ENCODE measurements around the gene TMEM231. TPM values are rescaled to one million over a fixed set of nuclear protein-coding genes. Genes with fewer than 3 reads are reported as not detected.
"Not testable (repeated sequence)": the region's sequence is repeated elsewhere in the genome, so short reads cannot be mapped to it uniquely, and the experiment has no call there.

The TMEM231 gene
- polyA plus RNA-seq, 1 experiment: 10.6 TPM

- DNase-seq (ENCODE audit: low read depth, low spot score): no peak
- POLR2A ChIA-PET: no interaction called here
- peaks cover 8% of the 10 kb centered on the region for H3K27me3 ChIP-seq (ENCODE audit: control insufficient read depth, insufficient read depth, low read length)
- H3K4me3 ChIP-seq (ENCODE audit: low read depth, low read length): no peak overlapping the region
- CTCF ChIA-PET: interaction anchor here (1.1 to 2.2 kb wide), 2 partner anchors 42 to 93 kb away, joined by 7 to 10 read pairs; no protein-coding TSS in a partner anchor
- TF ChIP-seq, protein P1, sequence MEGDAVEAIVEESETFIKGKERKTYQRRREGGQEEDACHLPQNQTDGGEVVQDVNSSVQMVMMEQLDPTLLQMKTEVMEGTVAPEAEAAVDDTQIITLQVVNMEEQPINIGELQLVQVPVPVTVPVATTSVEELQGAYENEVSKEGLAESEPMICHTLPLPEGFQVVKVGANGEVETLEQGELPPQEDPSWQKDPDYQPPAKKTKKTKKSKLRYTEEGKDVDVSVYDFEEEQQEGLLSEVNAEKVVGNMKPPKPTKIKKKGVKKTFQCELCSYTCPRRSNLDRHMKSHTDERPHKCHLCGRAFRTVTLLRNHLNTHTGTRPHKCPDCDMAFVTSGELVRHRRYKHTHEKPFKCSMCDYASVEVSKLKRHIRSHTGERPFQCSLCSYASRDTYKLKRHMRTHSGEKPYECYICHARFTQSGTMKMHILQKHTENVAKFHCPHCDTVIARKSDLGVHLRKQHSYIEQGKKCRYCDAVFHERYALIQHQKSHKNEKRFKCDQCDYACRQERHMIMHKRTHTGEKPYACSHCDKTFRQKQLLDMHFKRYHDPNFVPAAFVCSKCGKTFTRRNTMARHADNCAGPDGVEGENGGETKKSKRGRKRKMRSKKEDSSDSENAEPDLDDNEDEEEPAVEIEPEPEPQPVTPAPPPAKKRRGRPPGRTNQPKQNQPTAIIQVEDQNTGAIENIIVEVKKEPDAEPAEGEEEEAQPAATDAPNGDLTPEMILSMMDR (IDR thresholded peaks at IDR 0.05; ENCODE audit: low read depth, low read length): no peak
- H3K27ac ChIP-seq (ENCODE audit: low read depth, low read length): no peak overlapping the region
- H3K9me3 ChIP-seq (ENCODE audit: control insufficient read depth, insufficient read depth, low read length): no peaks in the 10 kb centered on the region
Observed at GRCh38 chr16:75558846-75559401, 2.9 kb upstream of the TMEM231 start.

DNA sequence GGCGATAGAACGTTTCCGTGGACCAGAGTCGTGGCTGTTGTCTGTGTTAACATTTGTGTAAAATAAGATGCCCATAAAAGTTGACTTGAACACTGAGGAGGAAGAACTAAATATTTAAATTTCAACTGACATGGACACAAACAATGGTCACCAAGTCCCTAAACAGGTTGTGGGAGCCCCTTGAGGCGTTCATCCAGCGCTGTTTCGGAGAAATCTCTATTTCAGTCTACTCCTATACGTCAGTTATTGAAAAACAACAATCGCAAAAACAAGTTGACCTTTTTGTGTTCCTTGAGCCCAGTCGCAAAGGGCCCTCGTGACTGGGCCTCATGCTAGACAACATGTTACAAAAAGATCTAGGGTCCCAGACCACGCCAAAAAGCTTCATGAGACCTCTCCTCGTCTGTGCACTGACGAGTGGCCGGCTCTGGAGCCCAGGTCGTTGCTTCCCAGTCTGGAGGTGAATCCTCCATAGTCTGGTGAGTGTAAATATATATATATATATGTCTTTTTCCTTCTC is 439 bp upstream of the TMEM231 start:
- Histone ChIP-seq H3K9me3 (ENCODE audit: control insufficient read depth, insufficient read depth, low read length) (no peaks in the 10 kb centered on the region), H3K4me3 (ENCODE audit: low read depth, low read length) (peak overlapping the region; percentile 76), H3K27ac (ENCODE audit: low read depth, low read length) (no peak overlapping the region), H3K27me3 (ENCODE audit: control insufficient read depth, insufficient read depth, low read length) (no peaks in the 10 kb centered on the region)
- DNase-seq (ENCODE audit: low read depth, low spot score): no peak
- CTCF ChIA-PET: interaction anchor here (1.2 to 8.2 kb wide), 4 partner anchors 9 to 91 kb away, joined by 3 to 53 read pairs (median 16); partner anchors contain the start of gene GABARAPL2
- TF ChIP-seq, protein P1 (IDR thresholded peaks at IDR 0.05; ENCODE audit: low read depth, low read length): no peak
- POLR2A ChIA-PET: interaction anchor here (1.0 kb wide), 1 partner anchor 91 kb away, joined by 5 read pairs; the partner anchor contains the start of genes KARS1 and TERF2IP

DNA sequence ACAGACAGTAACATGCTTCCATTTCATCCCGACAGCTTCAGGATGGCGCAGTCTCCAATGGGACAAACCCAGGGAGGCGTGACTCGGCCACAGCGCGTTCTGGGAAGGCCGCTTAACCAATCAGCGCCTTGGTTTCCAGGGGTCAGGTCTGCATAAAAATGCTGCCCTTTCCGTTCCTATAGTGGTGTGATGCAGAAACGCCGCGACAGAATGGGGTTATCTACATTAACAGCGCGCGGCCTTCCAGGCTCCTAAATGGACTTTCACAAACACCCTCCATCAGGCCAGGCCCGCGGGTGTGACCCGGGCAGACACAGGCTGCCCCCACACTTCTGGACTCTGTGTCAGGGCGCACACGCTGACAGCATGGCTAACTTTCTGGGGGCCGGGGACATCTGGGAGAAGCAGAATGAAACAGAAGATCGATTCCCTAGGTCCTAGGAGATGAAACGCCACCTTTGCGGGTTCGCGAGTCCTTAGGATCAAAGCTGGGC is 792 bp downstream of the TMEM231 start:
- peak overlapping the region; percentile 39 for H3K27ac ChIP-seq (ENCODE audit: low read depth, low read length)
- peak; percentile 57 for DNase-seq (ENCODE audit: low read depth, low spot score)
- TF ChIP-seq, protein P1 (IDR thresholded peaks at IDR 0.05; ENCODE audit: low read depth, low read length): no peak
- ChIA-PET POLR2A (interaction anchor here (1.0 to 1.6 kb wide), 2 partner anchors 38 to 92 kb away, joined by 5 to 9 read pairs; partner anchors contain the start of genes KARS1 and TERF2IP), CTCF (interaction anchor here (1.2 to 8.2 kb wide), 4 partner anchors 11 to 90 kb away, joined by 3 to 53 read pairs (median 16); partner anchors contain the start of gene GABARAPL2)
- peak overlapping the region; percentile 76 for H3K4me3 ChIP-seq (ENCODE audit: low read depth, low read length)
- H3K27me3 ChIP-seq (ENCODE audit: control insufficient read depth, insufficient read depth, low read length): no peaks in the 10 kb centered on the region
- H3K9me3 ChIP-seq (ENCODE audit: control insufficient read depth, insufficient read depth, low read length): no peaks in the 10 kb centered on the region

GRCh38 chr16:75552951-75553350 is 3.1 kb downstream of the TMEM231 start:
- Histone ChIP-seq H3K9me3 (ENCODE audit: control insufficient read depth, insufficient read depth, low read length) (no peaks in the 10 kb centered on the region), H3K27me3 (ENCODE audit: control insufficient read depth, insufficient read depth, low read length) (no peaks in the 10 kb centered on the region), H3K4me3 (ENCODE audit: low read depth, low read length) (no peak overlapping the region), H3K27ac (ENCODE audit: low read depth, low read length) (no peak overlapping the region)
- TF ChIP-seq, protein P1 (IDR thresholded peaks at IDR 0.05; ENCODE audit: low read depth, low read length): no peak
- POLR2A ChIA-PET: no interaction called here
- no peak for DNase-seq (ENCODE audit: low read depth, low spot score)
- CTCF ChIA-PET: interaction anchor here (1.0 to 8.2 kb wide), 3 partner anchors 36 to 88 kb away, joined by 5 to 53 read pairs (median 25); partner anchors contain the start of gene TMEM170A

DNA sequence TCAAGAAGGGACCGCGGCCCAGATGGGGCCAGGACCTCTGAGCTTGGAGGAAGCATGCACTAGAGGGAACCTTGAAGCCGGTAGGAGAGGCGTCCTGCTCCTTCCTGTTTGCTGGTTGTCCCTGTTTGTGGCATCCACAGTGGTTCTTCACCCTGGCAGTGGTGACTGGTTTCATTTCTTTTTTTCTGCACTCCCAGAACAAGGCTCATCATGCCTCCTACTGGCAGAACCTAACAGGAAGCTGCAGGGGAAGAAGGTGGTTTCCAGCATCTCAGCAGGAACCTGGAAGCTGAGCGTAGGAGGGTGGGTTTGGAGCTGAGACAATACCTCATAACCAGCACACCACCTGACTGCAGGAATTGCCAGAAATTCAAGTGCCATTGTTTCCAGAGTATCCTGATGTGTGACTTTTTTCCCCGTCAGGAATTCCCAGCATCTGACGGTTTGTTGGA is 5.8 kb downstream of the TMEM231 start:
- ChIA-PET POLR2A (interaction anchor here (0.5 kb wide), 1 partner anchor 33 kb away, joined by 3 read pairs; no protein-coding TSS in a partner anchor), CTCF (interaction anchor here (0.8 to 8.2 kb wide), 5 partner anchors 33 to 350 kb away, joined by 3 to 53 read pairs (median 7); partner anchors contain the start of gene TMEM170A)
- TF ChIP-seq, protein P1 (IDR thresholded peaks at IDR 0.05; ENCODE audit: low read depth, low read length): peak; percentile 53
- DNase-seq (ENCODE audit: low read depth, low spot score): no peak
- Histone ChIP-seq H3K4me3 (ENCODE audit: low read depth, low read length) (no peak overlapping the region), H3K27ac (ENCODE audit: low read depth, low read length) (no peak overlapping the region), H3K27me3 (ENCODE audit: control insufficient read depth, insufficient read depth, low read length) (no peaks in the 10 kb centered on the region), H3K9me3 (ENCODE audit: control insufficient read depth, insufficient read depth, low read length) (no peaks in the 10 kb centered on the region)

GRCh38 chr16:75548456-75548855 is 7.6 kb downstream of the TMEM231 start:
- H3K27me3 ChIP-seq (ENCODE audit: control insufficient read depth, insufficient read depth, low read length); H3K9me3 ChIP-seq (ENCODE audit: control insufficient read depth, insufficient read depth, low read length); DNase-seq (ENCODE audit: low read depth, low spot score); H3K4me3 ChIP-seq (ENCODE audit: low read depth, low read length); H3K27ac ChIP-seq (ENCODE audit: low read depth, low read length); POLR2A ChIA-PET: not testable (repeated sequence)
- CTCF ChIA-PET: interaction anchor here (4.6 kb wide), 1 partner anchor 31 kb away, joined by 25 read pairs; no protein-coding TSS in a partner anchor
